Colonic mucosa (tissue), 4 donors: ENCODE measurements around the gene SLC27A1. TPM values are rescaled to one million over a fixed set of nuclear protein-coding genes. Genes with fewer than 3 reads are reported as not detected.
"Not testable (repeated sequence)": the region's sequence is repeated elsewhere in the genome, so short reads cannot be mapped to it uniquely, and the experiment has no call there.

ENCODE experiments used
- DNase-seq: peaks from one replicate; pipeline ENCODE4 v3.0.0-alpha.2; 2020
- H3K27ac ChIP-seq: fragments of 200-600 bp; one replicate; pipeline ENCODE4 v1.8.0; 2021
- H3K27me3 ChIP-seq: fragments of 200-600 bp; one replicate; pipeline ENCODE4 v1.8.0; 2021
- H3K36me3 ChIP-seq: fragments of 200-600 bp; one replicate; pipeline ENCODE4 v1.8.0; 2021
- H3K4me1 ChIP-seq: fragments of 200-600 bp; one replicate; pipeline ENCODE4 v1.8.0; 2021; ENCODE audit warnings: mild to moderate bottlenecking
- H3K4me3 ChIP-seq: fragments of 200-600 bp; one replicate; pipeline ENCODE4 v1.8.0; 2021
- H3K9ac ChIP-seq, 2 donors: one replicate each; pipeline ENCODE4 v1.7.0; 2013; ENCODE audit warnings: control low read depth in 2 of 2, low read depth in 2 of 2, low read length in 2 of 2
- H3K9me3 ChIP-seq: fragments of 200-600 bp; one replicate; pipeline ENCODE4 v1.8.0; 2021
- intact Hi-C: fragments of 100-400 bp; cut with DNase I; formaldehyde crosslinking; loops from one replicate; pipeline ENCODE4 v1.14.1; 2022
- total RNA-seq, 2 donors: library from RNA; stranded (reverse); fragmentation: NEBNext Ultra II Directional in 1 of 2; extraction: Animal tissue kit (Norgen Biotek cat#: 25700) in 1 of 2; gene quantifications; one replicate each; pipeline ENCODE4 v1.2.1, GENCODE V29; 2021
- TF ChIP-seq, protein P1 (sequence below): fragments of 200-600 bp; IDR thresholded peaks from one replicate; pipeline ENCODE4 v1.8.0; 2022; ENCODE audit warnings: antibody characterized with exemption, mild to moderate bottlenecking
- donor health status: healthy.
- donor health status: DM: no; HTN: no; CAD: no.
- donor health status: DM: no; HTN: no; CAD: no.

SLC27A1 gene
- total RNA-seq, 2 donors from 2014 or later, result 4.2 to 5.1 TPM

DNA sequence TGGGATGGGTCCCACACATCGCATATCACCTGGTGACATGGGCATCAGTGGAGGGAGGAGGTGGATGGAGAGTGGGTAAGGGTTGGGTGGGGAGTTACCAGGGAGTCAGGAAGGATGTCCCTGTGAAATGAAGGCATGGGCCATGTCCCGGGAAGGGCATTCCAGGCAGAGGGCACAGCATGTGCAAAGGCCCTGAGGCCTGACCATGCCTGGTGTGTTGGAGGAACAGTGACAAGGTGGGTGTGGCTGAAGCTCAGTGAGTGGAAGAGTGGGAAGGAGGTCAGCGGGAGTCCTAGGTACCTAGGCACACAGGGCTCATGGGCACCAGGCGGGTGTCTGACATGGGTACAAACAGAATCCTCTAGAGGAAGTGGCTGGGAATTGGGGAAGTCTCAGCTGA is 74.1 kb downstream of the SLC27A1 start:
- Histone ChIP-seq H3K9ac (no peak overlapping the region), H3K4me3 (no peak overlapping the region), H3K36me3 (no peaks in the 10 kb centered on the region), H3K4me1 (peaks cover under 1% of the 10 kb centered on the region), H3K9me3 (no peaks in the 10 kb centered on the region), H3K27me3 (no peaks in the 10 kb centered on the region), H3K27ac (no peak overlapping the region)
- intact Hi-C loops, result no loop called here
- TF ChIP-seq, protein P1, sequence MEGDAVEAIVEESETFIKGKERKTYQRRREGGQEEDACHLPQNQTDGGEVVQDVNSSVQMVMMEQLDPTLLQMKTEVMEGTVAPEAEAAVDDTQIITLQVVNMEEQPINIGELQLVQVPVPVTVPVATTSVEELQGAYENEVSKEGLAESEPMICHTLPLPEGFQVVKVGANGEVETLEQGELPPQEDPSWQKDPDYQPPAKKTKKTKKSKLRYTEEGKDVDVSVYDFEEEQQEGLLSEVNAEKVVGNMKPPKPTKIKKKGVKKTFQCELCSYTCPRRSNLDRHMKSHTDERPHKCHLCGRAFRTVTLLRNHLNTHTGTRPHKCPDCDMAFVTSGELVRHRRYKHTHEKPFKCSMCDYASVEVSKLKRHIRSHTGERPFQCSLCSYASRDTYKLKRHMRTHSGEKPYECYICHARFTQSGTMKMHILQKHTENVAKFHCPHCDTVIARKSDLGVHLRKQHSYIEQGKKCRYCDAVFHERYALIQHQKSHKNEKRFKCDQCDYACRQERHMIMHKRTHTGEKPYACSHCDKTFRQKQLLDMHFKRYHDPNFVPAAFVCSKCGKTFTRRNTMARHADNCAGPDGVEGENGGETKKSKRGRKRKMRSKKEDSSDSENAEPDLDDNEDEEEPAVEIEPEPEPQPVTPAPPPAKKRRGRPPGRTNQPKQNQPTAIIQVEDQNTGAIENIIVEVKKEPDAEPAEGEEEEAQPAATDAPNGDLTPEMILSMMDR, result no peak
- DNase-seq, result no peak

DNA sequence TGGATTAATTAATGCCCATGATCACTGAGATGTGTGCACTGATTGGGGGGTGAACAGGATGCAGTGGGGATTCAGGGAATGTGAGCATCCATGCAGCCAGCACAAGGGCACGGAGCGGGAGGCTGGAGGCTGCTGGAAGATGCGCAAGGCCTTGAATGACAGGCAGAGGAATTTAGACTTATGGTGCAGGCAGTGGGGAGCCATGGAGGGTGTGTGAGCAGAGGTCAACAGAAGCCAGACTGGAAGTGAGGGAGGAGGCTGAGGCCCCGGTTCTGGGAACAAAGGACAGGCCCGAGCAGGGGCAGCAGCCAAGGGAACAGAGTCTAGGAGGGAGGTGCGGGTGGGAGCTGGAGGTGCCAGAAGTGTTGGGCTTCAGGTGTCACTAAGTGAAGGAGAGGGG is 77.8 kb downstream of the SLC27A1 start:
- Histone ChIP-seq H3K36me3 (no peaks in the 10 kb centered on the region), H3K9ac (no peak overlapping the region), H3K9me3 (no peaks in the 10 kb centered on the region), H3K27me3 (no peaks in the 10 kb centered on the region), H3K4me3 (no peak overlapping the region), H3K27ac (no peak overlapping the region), H3K4me1 (no peaks in the 10 kb centered on the region)
- TF ChIP-seq, protein P1, result no peak
- no peak for DNase-seq
- intact Hi-C loops, result no loop called here

DNA sequence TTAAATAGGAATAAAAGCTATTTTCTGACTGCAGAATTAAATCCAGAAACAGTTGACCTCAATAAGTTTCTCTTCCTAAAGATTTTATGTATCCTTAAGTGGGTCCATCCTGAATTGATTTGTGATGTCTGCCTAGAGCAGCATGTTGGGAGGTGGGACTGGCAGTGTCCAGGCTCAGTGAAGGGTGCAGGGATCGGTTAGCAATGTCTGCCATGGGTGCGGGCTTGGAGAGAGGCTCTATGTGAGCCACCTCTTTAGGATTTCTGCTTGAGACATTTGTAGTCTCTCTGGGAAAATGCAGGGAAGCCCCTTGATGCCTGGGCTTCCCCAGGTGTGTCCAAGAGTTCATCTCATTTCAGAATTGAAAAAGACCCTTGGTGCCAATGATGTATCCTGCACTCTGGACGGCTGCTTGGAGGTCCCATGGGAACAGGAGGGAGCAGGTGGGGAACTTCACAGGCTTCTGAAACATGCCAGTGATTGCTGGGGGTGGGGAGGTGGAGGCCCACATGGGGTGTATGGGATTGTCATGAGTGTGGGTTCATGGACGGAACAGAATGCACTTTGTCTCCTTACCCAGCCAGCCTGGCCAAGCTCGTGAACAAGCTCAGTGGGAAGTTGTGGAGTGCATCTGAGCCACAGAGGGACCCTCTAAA is 78.9 kb downstream of the SLC27A1 start:
- Histone ChIP-seq H3K4me1 (no peaks in the 10 kb centered on the region), H3K9me3 (no peaks in the 10 kb centered on the region), H3K9ac (no peak overlapping the region), H3K27me3 (no peaks in the 10 kb centered on the region), H3K4me3 (no peak overlapping the region), H3K27ac (no peak overlapping the region), H3K36me3 (no peaks in the 10 kb centered on the region)
- DNase-seq, result no peak
- TF ChIP-seq, protein P1, result no peak
- intact Hi-C loops, result no loop called here

DNA sequence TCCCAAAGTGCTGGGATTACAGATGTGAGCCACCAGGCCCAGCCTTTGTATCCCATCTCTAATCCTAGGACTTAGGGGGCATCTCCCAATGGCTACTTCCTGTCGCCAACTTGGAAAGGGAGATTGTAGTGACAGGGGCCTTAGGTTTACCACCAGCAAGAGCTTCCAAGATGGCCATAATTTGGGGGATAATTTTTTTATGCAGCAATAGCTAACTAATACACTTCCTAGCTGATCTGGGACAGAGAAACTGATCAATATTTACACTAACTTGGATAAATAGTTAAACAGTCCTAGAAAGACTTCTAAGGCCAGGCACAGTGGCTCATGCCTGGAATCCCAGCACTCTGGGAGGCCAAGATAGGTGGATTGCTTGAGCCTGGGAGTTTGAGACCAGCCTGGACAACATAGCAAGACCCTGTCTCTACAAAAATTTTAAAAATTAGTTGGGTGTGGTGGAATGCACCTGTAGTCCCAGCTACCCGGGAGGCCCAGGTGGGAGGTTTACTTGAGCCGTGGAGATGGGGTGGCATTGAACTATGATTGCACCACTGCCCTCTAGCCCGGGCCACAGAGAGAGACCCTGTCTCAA is 79.8 kb downstream of the SLC27A1 start:
- no peaks in the 10 kb centered on the region for H3K9me3 ChIP-seq
- intact Hi-C loops, result no loop called here
- H3K36me3 ChIP-seq, result no peaks in the 10 kb centered on the region
- no peak overlapping the region for H3K4me3 ChIP-seq
- TF ChIP-seq, protein P1, result no peak
- H3K9ac ChIP-seq, result no peak overlapping the region
- DNase-seq, result no peak
- no peak overlapping the region for H3K27ac ChIP-seq
- no peaks in the 10 kb centered on the region for H3K4me1 ChIP-seq
- H3K27me3 ChIP-seq, result no peaks in the 10 kb centered on the region

DNA sequence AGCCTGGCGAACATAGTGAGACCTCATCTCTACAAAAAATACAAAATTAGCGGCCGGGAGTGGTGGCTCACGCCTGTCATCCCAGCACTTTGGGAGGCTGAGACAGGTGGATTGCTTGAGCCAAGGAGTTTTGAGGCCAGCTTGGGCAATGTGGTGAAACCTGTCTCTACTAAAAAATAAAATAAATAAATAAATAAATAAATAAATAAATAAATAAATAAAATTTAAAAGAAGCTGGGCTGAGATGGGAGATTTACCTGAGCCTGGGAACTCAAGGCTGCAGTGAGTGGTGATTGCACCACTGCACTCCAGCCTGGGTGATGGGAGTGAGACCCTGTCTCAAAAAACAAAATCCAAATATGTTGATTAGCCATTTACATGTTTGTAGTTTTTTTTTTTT is 82.4 kb downstream of the SLC27A1 start:
- DNase-seq, H3K4me3 ChIP-seq, H3K4me1 ChIP-seq, H3K9ac ChIP-seq, H3K27me3 ChIP-seq, H3K9me3 ChIP-seq, H3K36me3 ChIP-seq, intact Hi-C loops: not testable (repeated sequence)
- peak overlapping the region; percentile 37 for H3K27ac ChIP-seq

DNA sequence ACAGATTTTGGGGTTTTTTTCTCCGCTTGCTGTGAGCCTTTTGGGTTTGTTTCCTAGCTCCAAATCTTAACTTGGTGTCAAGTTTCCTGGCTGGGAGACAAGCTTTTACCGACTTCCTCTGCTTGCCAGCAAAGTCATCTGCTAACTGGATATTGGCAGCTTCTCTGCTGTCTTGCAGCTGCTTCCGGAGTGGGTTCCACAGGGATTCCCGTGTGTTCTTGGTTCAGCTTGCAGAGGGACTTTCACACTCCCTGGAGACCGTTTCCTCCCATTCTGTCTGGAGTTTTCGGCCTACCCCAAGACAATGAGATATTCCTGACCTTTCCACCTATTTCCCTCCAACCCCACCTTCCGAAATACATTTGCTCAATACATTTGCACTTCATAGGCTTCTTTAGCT is 82.9 kb downstream of the SLC27A1 start:
- no peaks in the 10 kb centered on the region for H3K27me3 ChIP-seq
- H3K9me3 ChIP-seq, result no peaks in the 10 kb centered on the region
- peak overlapping the region; percentile 37 for H3K27ac ChIP-seq
- no peak overlapping the region for H3K4me3 ChIP-seq
- DNase-seq, result peak; percentile 59
- H3K4me1 ChIP-seq, result peaks cover 6% of the 10 kb centered on the region
- intact Hi-C loops, result no loop called here
- no peaks in the 10 kb centered on the region for H3K36me3 ChIP-seq
- no peak overlapping the region for H3K9ac ChIP-seq
- TF ChIP-seq, protein P1, result no peak
